Stimulated activated CD4-positive, alpha-beta T cell treated with anti-CD3 and anti-CD28 coated beads, Interleukin-15, amount 100 ng/mL, for 1 hour (primary cell): Measurements from ENCODE around the gene GCH1.

ENCODE experiments used
- DNase-seq, 2 donors: peaks; one replicate each; pipeline ENCODE4 v3.0.0-alpha.2; 2020; ENCODE audit warnings: low read depth in 1 of 2, low spot score in 1 of 2

The GCH1 gene

GRCh38 chr14:54829486-54830224, 73.0 kb downstream of the GCH1 start:
- no peak for DNase-seq

- DNase-seq = no peak
These were observed 74.6 kb downstream of the GCH1 start for GRCh38 chr14:54828037-54828436.

GRCh38 chr14:54823757-54824549, 78.7 kb downstream of the GCH1 start:
- no peak for DNase-seq

GRCh38 chr14:54822685-54823084, 79.9 kb downstream of the GCH1 start:
- no peak for DNase-seq

DNA sequence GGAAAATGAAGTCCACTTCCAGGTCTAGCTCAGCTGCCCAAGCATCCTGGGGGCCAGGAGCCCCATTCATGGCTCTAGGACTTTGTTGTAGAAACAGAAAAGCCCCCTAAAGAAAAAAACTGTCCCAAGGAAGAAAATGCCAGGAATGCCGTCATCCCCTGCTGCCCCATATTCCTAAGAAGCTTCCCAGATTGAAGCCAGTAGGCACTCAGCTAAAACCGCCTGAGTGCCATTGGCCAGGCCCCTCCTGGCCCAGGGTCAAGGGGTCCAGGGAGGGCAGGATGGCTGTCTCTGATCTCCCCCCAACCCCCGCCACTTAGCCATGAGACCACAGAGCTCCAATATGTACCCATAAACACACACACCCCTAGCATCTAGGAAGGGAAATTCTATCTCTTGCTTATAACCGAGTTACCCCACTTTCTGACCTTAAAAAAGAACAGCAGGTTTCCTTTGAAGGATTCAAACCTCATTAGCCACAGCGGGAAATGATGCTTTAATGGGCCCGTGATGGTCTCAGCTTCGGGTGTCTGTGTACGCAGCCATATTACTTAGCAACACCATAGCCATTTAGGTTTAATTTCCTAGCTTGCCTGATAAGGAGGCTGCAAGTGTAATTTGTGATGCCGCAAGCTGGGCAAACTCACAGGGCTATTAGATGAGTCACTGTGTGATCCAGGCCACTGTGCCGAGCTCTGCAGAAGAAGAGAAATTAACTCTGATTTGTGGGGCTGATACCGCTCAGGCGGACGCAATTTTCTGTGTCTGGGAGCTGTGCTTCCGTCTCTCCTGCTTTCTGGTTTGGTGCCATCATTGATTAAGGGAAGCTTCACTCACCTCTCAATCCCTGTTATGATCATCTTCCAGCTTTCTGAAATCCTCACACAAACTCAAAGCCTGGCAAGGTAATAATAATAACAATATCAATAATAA, 84.2 kb downstream of the GCH1 start:
- DNase-seq = no peak

DNA sequence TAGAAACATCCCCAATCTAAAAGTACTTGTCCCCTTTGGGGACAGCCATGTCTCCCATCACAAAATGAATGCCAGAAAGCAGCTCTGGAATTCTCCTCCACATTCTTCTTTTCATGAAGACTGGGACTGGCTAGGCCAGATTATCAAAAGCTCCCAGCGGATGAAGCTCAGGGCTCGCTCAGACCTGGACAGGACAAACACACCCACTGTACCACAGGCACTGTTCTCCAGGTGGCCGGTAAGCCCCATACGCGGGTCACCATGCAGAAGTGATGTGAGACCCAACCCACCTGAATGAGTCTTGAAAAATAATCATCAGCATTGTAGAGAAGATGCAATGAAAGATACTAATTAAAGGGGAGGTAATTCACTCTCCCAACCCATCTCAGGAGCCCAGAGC, 85.1 kb downstream of the GCH1 start:
- DNase-seq = no peak

GRCh38 chr14:54816450-54816849, 86.2 kb downstream of the GCH1 start:
- DNase-seq = no peak

- DNase-seq = no peak
These were observed 87.1 kb downstream of the GCH1 start for GRCh38 chr14:54815515-54815914.

GRCh38 chr14:54815016-54815415, 87.6 kb downstream of the GCH1 start:
- DNase-seq = no peak

GRCh38 chr14:54814076-54814475, 88.5 kb downstream of the GCH1 start:
- no peak for DNase-seq

DNA sequence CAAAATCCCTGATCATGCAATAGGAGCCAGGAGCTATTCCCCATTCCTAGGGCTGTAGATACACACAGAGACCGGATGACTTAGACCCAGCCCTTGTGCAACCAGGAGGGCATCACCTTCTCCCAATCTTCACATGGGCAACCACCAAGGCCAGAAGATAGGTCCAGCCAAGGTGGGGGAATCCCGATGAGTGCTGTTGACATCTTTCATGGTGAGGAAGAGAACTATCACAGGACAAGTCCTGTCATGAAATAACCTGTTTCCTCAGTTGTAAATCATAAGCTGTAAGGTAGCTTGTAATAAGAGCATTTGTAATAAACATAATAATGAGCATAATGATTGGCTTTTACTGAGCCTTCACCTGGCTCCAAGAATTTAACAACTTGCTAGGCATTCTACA, 89.5 kb downstream of the GCH1 start:
- no peak for DNase-seq

- no peak for DNase-seq
These were observed 90.0 kb downstream of the GCH1 start for GRCh38 chr14:54812617-54813016.

DNA sequence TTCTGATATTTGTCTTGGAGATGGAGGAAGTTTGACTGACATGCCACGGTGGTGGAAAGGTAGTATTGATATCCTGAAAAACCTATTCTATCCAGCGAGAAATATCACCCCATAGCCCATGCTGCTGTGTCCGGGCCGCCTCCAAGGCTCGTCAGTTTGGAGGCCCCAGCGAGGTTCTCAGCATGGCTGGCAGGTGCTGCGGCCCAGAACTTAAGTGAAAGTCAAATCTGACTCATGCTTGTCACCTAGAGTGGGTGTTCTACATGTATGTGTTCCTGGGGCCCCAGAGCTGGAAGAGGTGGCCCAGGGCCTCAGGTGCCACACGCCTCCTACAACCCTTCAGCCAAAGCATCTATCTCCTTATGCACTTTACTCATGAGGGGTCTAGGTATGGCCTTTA, 92.9 kb downstream of the GCH1 start:
- no peak for DNase-seq

- no peak for DNase-seq
These were observed 94.1 kb downstream of the GCH1 start for GRCh38 chr14:54808326-54809161.

DNA sequence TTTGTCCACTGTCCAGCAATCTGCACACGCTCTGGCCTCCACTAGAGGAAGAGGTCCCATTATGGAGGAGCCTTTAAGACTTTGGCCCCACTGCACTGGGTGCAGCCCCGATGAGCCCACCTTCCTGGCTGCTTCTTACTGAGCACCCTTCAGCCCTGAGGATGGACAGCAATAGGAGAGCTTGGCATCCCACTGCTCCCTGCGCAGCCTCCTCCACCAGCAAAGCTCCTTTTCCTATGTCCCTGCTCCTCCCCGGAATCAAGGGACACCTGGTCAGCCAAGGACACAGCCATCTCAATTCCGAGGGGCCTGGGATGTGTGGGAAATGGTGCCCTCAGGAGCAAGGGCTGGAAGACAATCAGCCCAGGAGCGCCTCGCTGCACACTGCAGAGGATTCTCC, 94.7 kb downstream of the GCH1 start:
- DNase-seq = no peak

- no peak for DNase-seq
These were observed 95.2 kb downstream of the GCH1 start for GRCh38 chr14:54807428-54807827.

DNA sequence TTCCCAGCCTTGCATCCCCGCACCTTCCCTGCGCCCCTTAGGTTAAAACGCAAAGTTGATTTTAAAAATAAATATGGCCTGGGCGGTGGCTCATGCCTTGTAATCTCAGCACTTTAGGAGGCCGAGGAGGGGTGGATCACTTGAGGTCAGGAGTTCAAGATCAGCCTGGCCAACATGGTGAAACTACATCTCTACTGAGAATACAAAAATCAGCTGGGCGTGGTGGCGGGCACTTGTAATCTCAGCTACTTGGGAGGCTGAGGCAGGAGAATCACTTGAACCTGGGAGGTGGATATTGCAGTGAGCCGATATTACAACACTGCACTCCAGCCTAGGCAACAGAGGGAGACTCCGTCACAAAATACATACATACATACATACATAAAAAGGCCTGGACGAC, 96.0 kb downstream of the GCH1 start:
- no peak for DNase-seq

GRCh38 chr14:54805445-54806322, 96.9 kb downstream of the GCH1 start:
- peak; percentile 36 to 62 for DNase-seq

DNA sequence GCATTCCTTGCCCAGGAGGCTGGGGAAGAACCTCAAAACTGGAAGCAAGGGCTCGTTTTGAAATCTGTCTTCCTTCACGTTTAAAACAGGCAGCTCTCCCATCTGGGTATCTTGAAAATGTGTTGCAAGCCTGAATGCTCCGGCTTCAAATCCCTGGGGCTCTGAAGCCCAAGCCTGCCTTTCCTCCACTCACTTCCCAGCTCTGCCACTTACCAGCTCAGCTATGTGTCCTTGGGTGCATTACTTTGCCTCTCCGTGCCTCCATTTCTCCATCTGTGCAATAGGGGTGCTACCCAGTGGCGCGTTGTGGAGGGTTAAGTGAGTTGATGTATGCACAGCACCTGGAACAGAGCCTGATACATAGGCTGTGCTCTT, 97.6 kb downstream of the GCH1 start:
- DNase-seq = no peak

DNA sequence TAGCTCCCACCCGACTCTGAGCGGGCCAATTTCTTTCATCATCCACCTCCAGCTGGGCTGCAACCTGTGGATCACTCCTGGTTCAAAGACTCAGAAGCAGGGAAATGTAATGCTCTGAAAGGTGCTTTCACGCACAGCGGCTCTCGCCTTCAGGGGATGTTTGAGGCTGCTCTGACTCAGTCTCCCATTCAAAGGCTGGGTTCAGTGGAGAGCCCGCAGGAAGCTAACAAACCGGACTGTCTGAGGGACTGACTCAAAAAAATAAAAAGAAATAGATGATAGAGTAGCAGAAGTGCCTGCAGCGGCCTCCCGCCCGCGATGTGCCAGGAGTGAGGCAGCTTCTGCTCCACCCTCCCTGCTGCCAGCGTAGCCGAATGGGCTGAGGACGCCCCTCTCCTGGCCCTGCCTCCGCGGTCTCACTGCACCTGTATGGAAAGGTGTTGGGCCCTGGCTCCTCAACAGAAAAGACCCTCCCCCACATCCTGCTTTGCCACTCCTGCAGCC, 98.0 kb downstream of the GCH1 start:
- DNase-seq = no peak
